ENCODE data around the gene CEP19.

The CEP19 gene

GRCh38 chr3:196662033-196662432 is 50.0 kb downstream of the CEP19 start:
- Mint-ChIP-seq H3K9me3 (no peaks in the 10 kb centered on the region), H3K27ac (no peak overlapping the region), H3K36me3 (ENCODE audit: low read depth) (peaks cover 16% of the 10 kb centered on the region), H3K4me1 (ENCODE audit: low read depth) (peaks cover 4% of the 10 kb centered on the region), H3K4me3 (no peak overlapping the region), H3K27me3 (ENCODE audit: low read depth) (no peaks in the 10 kb centered on the region)

GRCh38 chr3:196661400-196661799 is 50.6 kb downstream of the CEP19 start:
- H3K36me3 Mint-ChIP-seq (ENCODE audit: low read depth), result peaks cover 17% of the 10 kb centered on the region
- peaks cover 4% of the 10 kb centered on the region for H3K4me1 Mint-ChIP-seq (ENCODE audit: low read depth)
- no peak overlapping the region for H3K4me3 Mint-ChIP-seq
- H3K27me3 Mint-ChIP-seq (ENCODE audit: low read depth), result no peaks in the 10 kb centered on the region
- H3K27ac Mint-ChIP-seq, result no peak overlapping the region
- H3K9me3 Mint-ChIP-seq, result no peaks in the 10 kb centered on the region

GRCh38 chr3:196660381-196661166 is 51.5 kb downstream of the CEP19 start:
- peaks cover 20% of the 10 kb centered on the region for H3K36me3 Mint-ChIP-seq (ENCODE audit: low read depth)

GRCh38 chr3:196659901-196660351 is 52.1 kb downstream of the CEP19 start:
- no peak overlapping the region for H3K27ac Mint-ChIP-seq
- H3K36me3 Mint-ChIP-seq (ENCODE audit: low read depth), result peaks cover 22% of the 10 kb centered on the region
- H3K9me3 Mint-ChIP-seq, result no peaks in the 10 kb centered on the region
- H3K27me3 Mint-ChIP-seq (ENCODE audit: low read depth), result no peaks in the 10 kb centered on the region
- no peaks in the 10 kb centered on the region for H3K4me1 Mint-ChIP-seq (ENCODE audit: low read depth)
- no peak overlapping the region for H3K4me3 Mint-ChIP-seq

More at GRCh38 chr3:196660381-196661166, 51.5 kb downstream of the CEP19 start:
- no peak overlapping the region for H3K27ac Mint-ChIP-seq
- H3K4me3 Mint-ChIP-seq, result no peak overlapping the region
- no peaks in the 10 kb centered on the region for H3K4me1 Mint-ChIP-seq (ENCODE audit: low read depth)
- no peaks in the 10 kb centered on the region for H3K27me3 Mint-ChIP-seq (ENCODE audit: low read depth)
- no peaks in the 10 kb centered on the region for H3K9me3 Mint-ChIP-seq

Data from T-helper 1 cell treated with Interleukin-12 subunit alpha and Interleukin-12 subunit beta and Interleukin-4 antibody, amounts not matched to agents 30 μg/mL and 1 μg/mL, for 36 hours (primary cell).